B cell (primary cell): ENCODE results near the gene KIAA0586. TPM values are rescaled to one million over a fixed set of nuclear protein-coding genes. Genes with fewer than 3 reads are reported as not detected.

Experiments
- ATAC-seq: fragments of 200-7000 bp; cut with Tn5 transposase; one replicate; pipeline ENCODE4 v1.10.0; 2021; ENCODE audit warnings: low read depth, mild to moderate bottlenecking, moderate number of reproducible peaks, moderate library complexity
- CTCF ChIA-PET: fragments of 350-600 bp; sonication (Branson Sonifier 250); formaldehyde crosslinking; loops from one replicate; lab custom pipeline; 2021; ENCODE audit warnings: antibody characterized with exemption, inconsistent platforms; lab: Charles Lee
- POLR2A ChIA-PET: fragments of 350-600 bp; sonication (Branson Sonifier 250); formaldehyde crosslinking; loops from one replicate; lab custom pipeline; 2021; ENCODE audit warnings: antibody characterized with exemption; lab: Charles Lee
- DNase-seq: peaks from one replicate; pipeline ENCODE4 v3.0.0; 2013
- H2AFZ ChIP-seq: 2 replicates; pipeline ENCODE4 v1.6.1; 2012; ENCODE audit warnings: mild to moderate bottlenecking, low read depth, low read length; ENCODE audit not compliant: insufficient read depth, poor library complexity, severe bottlenecking
- H3K27ac ChIP-seq, 2 donors: 1 replicate in 1 of 2; 2 replicates in 1 of 2; pipeline ENCODE4 v1.5.1; 2012 to 2013; ENCODE audit warnings: low read length in 2 of 2, mild to moderate bottlenecking in 2 of 2, moderate library complexity in 1 of 2
- H3K27me3 ChIP-seq, 4 experiments: fragments of 200-600 bp in 1 of 4; sonication (generic) in 1 of 4; replicated peaks in 1 of 4; 1 replicate in 2 of 4; 2 replicates in 2 of 4; pipeline versions ENCODE4 v1.6.1 to v1.7.0; 2013 to 2016; ENCODE audit warnings: low read length in 3 of 4, mild to moderate bottlenecking in 2 of 4, mixed read lengths in 1 of 4, moderate library complexity in 1 of 4; ENCODE audit not compliant: insufficient read depth in 4 of 4, control insufficient read depth in 3 of 4; ENCODE audit errors: control extremely low read depth in 1 of 4
- H3K36me3 ChIP-seq, 2 experiments: replicated peaks in 1 of 2; 1 replicate in 1 of 2; 2 replicates in 1 of 2; pipeline versions ENCODE4 v1.6.1 to v1.7.1; 2013; ENCODE audit warnings: low read length in 1 of 2; ENCODE audit not compliant: insufficient read depth in 2 of 2, control insufficient read depth in 1 of 2; ENCODE audit errors: control extremely low read depth in 1 of 2, extremely low read depth in 1 of 2
- H3K4me1 ChIP-seq, 2 donors: fragments of 200-600 bp in 1 of 2; sonication (generic) in 1 of 2; 1 replicate in 1 of 2; 2 replicates in 1 of 2; pipeline versions ENCODE4 v1.5.1 to v1.6.1; 2013 to 2017; ENCODE audit warnings: low read length in 2 of 2; ENCODE audit not compliant: control insufficient read depth in 2 of 2, insufficient read depth in 2 of 2
- H3K4me2 ChIP-seq: replicated peaks from 2 replicates; pipeline ENCODE3; 2012; ENCODE audit warnings: mild to moderate bottlenecking, low read depth, low read length; ENCODE audit not compliant: poor library complexity, severe bottlenecking
- H3K4me3 ChIP-seq, 5 experiments: fragments of 200-600 bp in 1 of 5; sonication (generic) in 1 of 5; 1 replicate in 3 of 5; 2 replicates in 2 of 5; pipeline versions ENCODE4 v1.5.1 to v1.7.0; 2011 to 2016; ENCODE audit warnings: low read length in 4 of 5, mild to moderate bottlenecking in 4 of 5, low read depth in 2 of 5, control low read depth in 1 of 5, moderate library complexity in 1 of 5; ENCODE audit not compliant: insufficient read depth in 1 of 5; ENCODE audit errors: control extremely low read depth in 1 of 5, extremely low read depth in 1 of 5
- H3K79me2 ChIP-seq: fragments of 200-600 bp; sonication (generic); one replicate; pipeline ENCODE4 v1.6.0; 2016; ENCODE audit warnings: low read length; ENCODE audit not compliant: control insufficient read depth, insufficient read depth
- H3K9ac ChIP-seq: fragments of 200-600 bp; sonication (generic); 2 replicates; pipeline ENCODE4 v1.6.1; 2017; ENCODE audit warnings: mild to moderate bottlenecking, low read length, moderate library complexity
- H3K9me3 ChIP-seq, 3 donors: one replicate each; pipeline versions ENCODE4 v1.6.1 to v1.7.1; 2013; ENCODE audit warnings: low read length in 2 of 3; ENCODE audit not compliant: control insufficient read depth in 2 of 3, insufficient read depth in 1 of 3; ENCODE audit errors: control extremely low read depth in 1 of 3
- H4K20me1 ChIP-seq: 2 replicates; pipeline ENCODE4 v1.6.0; 2012; ENCODE audit warnings: mild to moderate bottlenecking, low read length; ENCODE audit not compliant: insufficient read depth, control insufficient read depth, poor library complexity, severe bottlenecking
- H3K27ac Mint-ChIP-seq: one replicate; pipeline ENCODE4 v1.8.0; 2021; ENCODE audit warnings: mixed read lengths
- H3K27me3 Mint-ChIP-seq: one replicate; pipeline ENCODE4 v1.8.0; 2021; ENCODE audit warnings: mixed read lengths
- H3K4me1 Mint-ChIP-seq: one replicate; pipeline ENCODE4 v1.8.0; 2021; ENCODE audit warnings: mixed read lengths
- H3K4me3 Mint-ChIP-seq: one replicate; pipeline ENCODE4 v1.8.0; 2021; ENCODE audit warnings: mixed read lengths
- H3K9me3 Mint-ChIP-seq: one replicate; pipeline ENCODE4 v1.8.0; 2022; ENCODE audit warnings: mixed read lengths; ENCODE audit not compliant: insufficient read depth
- EZH2 ChIP-seq: IDR thresholded peaks from 2 replicates; pipeline ENCODE4 v1.6.1; 2012; ENCODE audit warnings: borderline replicate concordance, low read depth, mild to moderate bottlenecking, moderate library complexity, low read length; ENCODE audit not compliant: insufficient read depth, poor library complexity, severe bottlenecking
- WGBS: methylation state at CpG from one replicate; pipeline ENCODE4 v1.1.5; 2013; ENCODE audit warnings: missing lambda C conversion rate; ENCODE audit not compliant: insufficient coverage; 5-methylcytosine and 5-hydroxymethylcytosine counted together
- intact Hi-C: fragments of 100-400 bp; cut with micrococcal nuclease; formaldehyde crosslinking; loops from one replicate; pipeline ENCODE4 v1.10.0; 2022
- polyA plus RNA-seq: library from polyadenylated mRNA; depleted of rRNA; stranded (reverse); fragments of >200 nt; gene quantifications from 2 replicates; pipeline ENCODE4 v1.2.3, GENCODE V29; 2012
- total RNA-seq, 2 donors: library from RNA; stranded (reverse); fragments of 120-200 nt in 1 of 2; gene quantifications; 1 replicate in 1 of 2; 2 replicates in 1 of 2; pipeline versions ENCODE4 v1.2.3 to v1.2.4, GENCODE V29; 2013 to 2022
- TF ChIP-seq, protein P1 (sequence below): fragments of 200-600 bp; IDR thresholded peaks from one replicate; pipeline ENCODE4 v1.8.0; 2022; ENCODE audit warnings: antibody characterized with exemption, mild to moderate bottlenecking

KIAA0586 gene
- total and polyA plus RNA-seq, 2 donors (not counting 1 experiment from before 2014, with no cell fraction given), result 12.2 to 27.5 TPM

DNA sequence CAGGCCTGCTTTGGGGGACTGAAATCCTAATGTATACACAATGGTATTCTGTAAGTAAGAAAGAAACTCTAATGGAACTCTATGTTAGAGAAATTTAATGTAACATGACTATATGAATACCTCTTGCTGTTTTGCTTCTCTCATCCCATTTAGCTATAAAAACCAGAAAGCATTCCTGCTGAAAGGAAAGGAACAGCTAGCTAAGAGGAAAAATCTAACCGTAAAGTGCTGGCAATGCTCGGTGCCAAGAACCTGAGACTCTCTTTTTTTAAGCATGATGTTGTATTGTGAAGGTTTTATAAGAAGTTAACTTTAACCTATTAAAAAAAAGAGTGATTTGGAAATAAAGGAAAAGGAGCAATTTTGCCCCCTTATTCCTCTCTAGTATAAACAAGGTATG lies 134.6 kb downstream of the KIAA0586 start:
- TF ChIP-seq, protein P1, sequence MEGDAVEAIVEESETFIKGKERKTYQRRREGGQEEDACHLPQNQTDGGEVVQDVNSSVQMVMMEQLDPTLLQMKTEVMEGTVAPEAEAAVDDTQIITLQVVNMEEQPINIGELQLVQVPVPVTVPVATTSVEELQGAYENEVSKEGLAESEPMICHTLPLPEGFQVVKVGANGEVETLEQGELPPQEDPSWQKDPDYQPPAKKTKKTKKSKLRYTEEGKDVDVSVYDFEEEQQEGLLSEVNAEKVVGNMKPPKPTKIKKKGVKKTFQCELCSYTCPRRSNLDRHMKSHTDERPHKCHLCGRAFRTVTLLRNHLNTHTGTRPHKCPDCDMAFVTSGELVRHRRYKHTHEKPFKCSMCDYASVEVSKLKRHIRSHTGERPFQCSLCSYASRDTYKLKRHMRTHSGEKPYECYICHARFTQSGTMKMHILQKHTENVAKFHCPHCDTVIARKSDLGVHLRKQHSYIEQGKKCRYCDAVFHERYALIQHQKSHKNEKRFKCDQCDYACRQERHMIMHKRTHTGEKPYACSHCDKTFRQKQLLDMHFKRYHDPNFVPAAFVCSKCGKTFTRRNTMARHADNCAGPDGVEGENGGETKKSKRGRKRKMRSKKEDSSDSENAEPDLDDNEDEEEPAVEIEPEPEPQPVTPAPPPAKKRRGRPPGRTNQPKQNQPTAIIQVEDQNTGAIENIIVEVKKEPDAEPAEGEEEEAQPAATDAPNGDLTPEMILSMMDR, result no peak
- no peak for TF ChIP-seq EZH2
- H3K9me3 Mint-ChIP-seq, result no peaks in the 10 kb centered on the region
- no peaks in the 10 kb centered on the region for H3K79me2 ChIP-seq
- no peaks in the 10 kb centered on the region for H3K4me1 ChIP-seq
- ATAC-seq (no peak), DNase-seq (no peak)
- no peak overlapping the region for H2AFZ ChIP-seq
- H3K27me3 ChIP-seq, result no peaks in the 10 kb centered on the region
- CTCF ChIA-PET, result no interaction called here
- H3K9ac ChIP-seq, result no peak overlapping the region
- no CpG with 5 or more reads among the region's 2 CpGs for WGBS
- H3K27me3 Mint-ChIP-seq, result no peaks in the 10 kb centered on the region
- H3K4me3 Mint-ChIP-seq, result no peak overlapping the region
- no peaks in the 10 kb centered on the region for H3K9me3 ChIP-seq
- POLR2A ChIA-PET, result no interaction called here
- H3K36me3 ChIP-seq, result no peaks in the 10 kb centered on the region
- no peak overlapping the region for H3K27ac ChIP-seq
- no peaks in the 10 kb centered on the region for H3K4me1 Mint-ChIP-seq
- H3K4me3 ChIP-seq, result no peak overlapping the region
- no peak overlapping the region for H3K27ac Mint-ChIP-seq
- no peaks in the 10 kb centered on the region for H4K20me1 ChIP-seq
- no peak overlapping the region for H3K4me2 ChIP-seq
- intact Hi-C loops, result no loop called here

DNA sequence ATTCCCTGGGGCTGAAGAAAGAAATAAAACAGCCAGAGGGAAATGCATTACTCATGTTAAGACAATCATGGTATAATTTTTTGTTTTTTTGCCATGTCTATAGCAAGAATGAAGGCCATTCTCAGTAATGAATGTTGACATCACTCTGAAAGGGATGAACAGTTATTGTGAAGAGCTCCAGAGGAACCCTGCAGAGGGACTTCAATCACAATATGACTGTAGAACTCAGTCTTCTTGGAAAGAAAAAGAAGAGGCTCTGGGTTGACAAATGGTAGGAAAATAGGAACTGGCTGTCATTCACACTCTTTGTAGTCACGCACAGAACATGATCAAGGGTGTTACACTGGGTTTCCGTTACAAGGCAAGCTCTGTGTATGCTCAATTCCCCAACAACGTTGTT lies 136.5 kb downstream of the KIAA0586 start:
- no peaks in the 10 kb centered on the region for H3K9me3 ChIP-seq
- WGBS, result 77% methylated on average over 3 of the region's 3 CpGs
- intact Hi-C loops, result no loop called here
- CTCF ChIA-PET, result no interaction called here
- Mint-ChIP-seq H3K27ac (no peak overlapping the region), H3K9me3 (no peaks in the 10 kb centered on the region), H3K27me3 (no peaks in the 10 kb centered on the region), H3K4me3 (no peak overlapping the region), H3K4me1 (no peaks in the 10 kb centered on the region)
- no peaks in the 10 kb centered on the region for H3K4me1 ChIP-seq
- no peak overlapping the region for H2AFZ ChIP-seq
- TF ChIP-seq EZH2, result no peak
- TF ChIP-seq, protein P1, result no peak
- H3K9ac ChIP-seq, result no peak overlapping the region
- H3K79me2 ChIP-seq, result no peaks in the 10 kb centered on the region
- H4K20me1 ChIP-seq, result no peaks in the 10 kb centered on the region
- H3K4me2 ChIP-seq, result no peak overlapping the region
- no peak overlapping the region for H3K27ac ChIP-seq
- H3K36me3 ChIP-seq, result no peaks in the 10 kb centered on the region
- POLR2A ChIA-PET, result no interaction called here
- no peaks in the 10 kb centered on the region for H3K27me3 ChIP-seq
- no peak for DNase-seq
- no peak for ATAC-seq
- H3K4me3 ChIP-seq, result no peak overlapping the region
